ENCODE results near the gene EFHD2. TPM values are rescaled to one million over a fixed set of nuclear protein-coding genes. Genes with fewer than 3 reads are reported as not detected.

The EFHD2 gene
- polyA plus RNA-seq, 3 donors: 314 to 329 (median 323) TPM

DNA sequence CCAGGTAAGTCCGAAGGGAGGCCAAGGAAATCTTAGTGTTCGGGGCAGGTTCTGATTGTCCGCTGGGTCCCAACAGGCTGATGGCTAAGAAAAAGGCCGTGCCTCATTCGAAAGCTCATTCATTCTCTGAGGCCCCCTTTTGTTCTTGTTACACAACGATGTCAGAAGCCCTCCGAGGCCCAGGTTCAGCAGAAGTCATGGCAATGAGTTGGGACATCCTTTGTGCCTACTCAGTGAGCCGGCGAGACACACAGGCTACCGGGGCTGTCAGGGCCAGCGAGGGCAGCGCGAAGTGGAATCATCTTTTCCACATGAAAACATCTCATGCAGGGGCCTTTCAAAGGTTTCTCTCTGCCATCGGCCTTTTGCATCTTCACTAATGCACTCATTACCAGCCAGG, 49.0 kb upstream of the EFHD2 start:
- DNase-seq: no peak
- H2AFZ ChIP-seq (ENCODE audit: insufficient read depth, low read depth, low read length, poor library complexity, severe bottlenecking): no peak overlapping the region
- TF ChIP-seq CTCF (IDR thresholded peaks at IDR 0.05): no peak
- no peaks in the 10 kb centered on the region for H3K27me3 ChIP-seq (ENCODE audit: control insufficient read depth in 2 of 2, insufficient read depth in 2 of 2, low read length in 2 of 2)
- Mint-ChIP-seq H3K9me3 (peaks cover 0 to 2% (median 0%) of the 10 kb centered on the region in 7 donors), H3K4me1 (peaks cover 7% of the 10 kb centered on the region), H3K27me3 (ENCODE audit: low read depth in 3 of 3) (peaks cover 2 to 13% (median 7%) of the 10 kb centered on the region in 3 donors), H3K4me3 (no peak overlapping the region), H3K27ac (no peak overlapping the region), H3K36me3 (no peaks in the 10 kb centered on the region)
- H4K20me1 ChIP-seq (ENCODE audit: insufficient read depth, low read length): no peaks in the 10 kb centered on the region
- H3K4me1 ChIP-seq (ENCODE audit: control insufficient read depth in 1 of 2, insufficient read depth in 2 of 2, low read length in 2 of 2): no peaks in the 10 kb centered on the region
- H3K9ac ChIP-seq (ENCODE audit: insufficient read depth, low read length, poor library complexity, severe bottlenecking): no peak overlapping the region
- WGBS (ENCODE audit: insufficient coverage): 95% methylated on average over 14 of the region's 14 CpGs
- H3K4me2 ChIP-seq (replicated peaks; ENCODE audit: extremely low read depth, low read length, poor library complexity, severe bottlenecking): no peak overlapping the region
- intact Hi-C loops (cut with micrococcal nuclease): loop anchor here in 1 of 2 donors (5.0 kb wide), 1 partner anchor 33 kb away; no protein-coding TSS in a partner anchor
- H3K9me3 ChIP-seq (replicated peaks in 1 of 2; ENCODE audit: control insufficient read depth in 1 of 2, insufficient read depth in 1 of 2, low read length in 2 of 2): no peaks in the 10 kb centered on the region
- no peaks in the 10 kb centered on the region for H3K36me3 ChIP-seq (replicated peaks in 1 of 2; ENCODE audit: control insufficient read depth in 1 of 2, insufficient read depth in 2 of 2, low read length in 2 of 2)
- no peak overlapping the region for H3K27ac ChIP-seq (ENCODE audit: low read depth in 1 of 2, low read length in 2 of 2)
- H3K79me2 ChIP-seq (ENCODE audit: insufficient read depth, low read length): no peaks in the 10 kb centered on the region
- H3K4me3 ChIP-seq (replicated peaks in 1 of 3; ENCODE audit: low read depth in 2 of 3, low read length in 3 of 3): no peak overlapping the region

DNA sequence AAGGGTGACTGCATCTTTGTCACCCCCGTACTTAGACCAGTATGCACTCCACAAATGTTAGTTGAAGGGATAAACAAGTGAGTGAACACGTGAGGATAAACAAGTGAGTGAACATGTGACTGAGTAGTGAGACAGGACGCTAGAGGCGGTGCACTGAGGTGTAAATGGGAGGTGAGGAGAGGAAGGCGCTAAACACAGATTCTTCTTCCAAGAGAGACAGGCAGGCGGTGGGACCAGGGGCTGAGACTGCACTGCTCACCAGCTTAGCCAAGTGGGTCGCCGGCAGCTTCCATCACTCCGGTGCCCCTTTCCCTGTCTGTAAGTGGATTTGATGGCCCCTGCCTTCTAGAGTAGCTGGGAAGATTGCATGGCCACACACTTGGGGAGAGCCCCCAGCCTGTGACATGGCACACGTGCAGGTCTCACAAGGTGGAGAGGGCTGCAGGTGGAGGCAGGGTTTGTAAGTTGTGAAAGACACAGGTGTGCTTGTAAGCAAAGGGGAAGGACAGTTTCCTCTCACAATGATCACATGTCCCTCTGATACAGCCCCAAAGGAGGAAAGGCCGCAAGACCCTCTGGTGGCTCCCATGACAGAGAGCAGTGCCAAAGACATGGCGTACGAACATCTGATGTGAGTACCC, 47.5 kb upstream of the EFHD2 start:
- H3K9me3 Mint-ChIP-seq: peaks cover 0 to 2% (median 0%) of the 10 kb centered on the region in 7 donors
- H3K27me3 ChIP-seq (ENCODE audit: control insufficient read depth in 2 of 2, insufficient read depth in 2 of 2, low read length in 2 of 2): no peaks in the 10 kb centered on the region
- WGBS (ENCODE audit: insufficient coverage): 95% methylated on average over 12 of the region's 13 CpGs
- no peak for TF ChIP-seq CTCF (IDR thresholded peaks at IDR 0.05)
- no peaks in the 10 kb centered on the region for H3K9me3 ChIP-seq (replicated peaks in 1 of 2; ENCODE audit: control insufficient read depth in 1 of 2, insufficient read depth in 1 of 2, low read length in 2 of 2)
- peaks cover 2 to 12% (median 11%) of the 10 kb centered on the region in 3 donors for H3K27me3 Mint-ChIP-seq (ENCODE audit: low read depth in 3 of 3)
- H3K27ac ChIP-seq (ENCODE audit: low read depth in 1 of 2, low read length in 2 of 2): no peak overlapping the region
- intact Hi-C loops (cut with micrococcal nuclease): loop anchor here in 1 of 2 donors (5.0 kb wide), 1 partner anchor 35 kb away; no protein-coding TSS in a partner anchor
- no peak overlapping the region for H3K9ac ChIP-seq (ENCODE audit: insufficient read depth, low read length, poor library complexity, severe bottlenecking)
- no peak overlapping the region for H3K27ac Mint-ChIP-seq
- DNase-seq: no peak
- no peaks in the 10 kb centered on the region for H3K79me2 ChIP-seq (ENCODE audit: insufficient read depth, low read length)
- H4K20me1 ChIP-seq (ENCODE audit: insufficient read depth, low read length): no peaks in the 10 kb centered on the region
- no peaks in the 10 kb centered on the region for H3K4me1 ChIP-seq (ENCODE audit: control insufficient read depth in 1 of 2, insufficient read depth in 2 of 2, low read length in 2 of 2)
- no peaks in the 10 kb centered on the region for H3K36me3 ChIP-seq (replicated peaks in 1 of 2; ENCODE audit: control insufficient read depth in 1 of 2, insufficient read depth in 2 of 2, low read length in 2 of 2)
- H3K4me1 Mint-ChIP-seq: peaks cover 7% of the 10 kb centered on the region
- H3K36me3 Mint-ChIP-seq: no peaks in the 10 kb centered on the region
- H3K4me3 Mint-ChIP-seq: no peak overlapping the region
- no peak overlapping the region for H3K4me3 ChIP-seq (replicated peaks in 1 of 3; ENCODE audit: low read depth in 2 of 3, low read length in 3 of 3)
- no peak overlapping the region for H2AFZ ChIP-seq (ENCODE audit: insufficient read depth, low read depth, low read length, poor library complexity, severe bottlenecking)
- H3K4me2 ChIP-seq (replicated peaks; ENCODE audit: extremely low read depth, low read length, poor library complexity, severe bottlenecking): no peak overlapping the region
